ENCODE data around the gene GPR68. TPM values are rescaled to one million over a fixed set of nuclear protein-coding genes. Genes with fewer than 3 reads are reported as not detected.

GPR68 gene
- total and polyA plus RNA-seq, 2 of the 4 experiments (the other 2 are of a cell fraction), result 0.72 to 0.94 TPM

GRCh38 chr14:91246051-91246852, 1.7 kb upstream of the GPR68 start:
- in situ Hi-C loops (cut with MboI; ENCODE audit: low sequenced_read_pairs), result no loop called here
- CTCF ChIA-PET, result no interaction called here

More at GRCh38 chr14:91246051-91246852, 1.7 kb upstream of the GPR68 start:
- Histone ChIP-seq H3K56ac (ENCODE audit: extremely low read depth, insufficient read depth, low read length) (no peak overlapping the region), H2BK5ac (ENCODE audit: low read depth, low read length, poor library complexity, severe bottlenecking) (no peak overlapping the region), H3K4me1 (ENCODE audit: control insufficient read depth, insufficient read depth, low read length) (peaks cover 9% of the 10 kb centered on the region), H3K4me2 (ENCODE audit: low read depth, low read length) (no peak overlapping the region), H3K18ac (ENCODE audit: low read depth, low read length) (no peak overlapping the region), H3K9me1 (ENCODE audit: insufficient read depth, low read length) (peaks cover 13% of the 10 kb centered on the region), H2BK20ac (ENCODE audit: low read depth, low read length) (no peak overlapping the region), H4K20me1 (ENCODE audit: insufficient read depth, low read length) (no peaks in the 10 kb centered on the region), H2BK120ac (ENCODE audit: low read depth, low read length) (no peak overlapping the region; the same call in 1 of the 2 replicates), H2AK5ac (ENCODE audit: low read depth, low read length) (no peak overlapping the region), H3K79me1 (ENCODE audit: low read depth in 1 of 2, low read length in 2 of 2) (0 out of 4 replicates have a peak, but pooled peaks cover 0 to 5% of the 10 kb centered on the region in 2 experiments), H3K4me3 (ENCODE audit: insufficient read depth, low read depth, low read length) (no peak overlapping the region), H4K91ac (ENCODE audit: insufficient read depth, low read depth, low read length) (no peak overlapping the region), H3K9ac (ENCODE audit: low read depth, low read length) (no peak overlapping the region), H3K4ac (ENCODE audit: low read depth, low read length) (no peak overlapping the region), H4K5ac (ENCODE audit: low read depth, low read length) (no peak overlapping the region), H3K27ac (ENCODE audit: insufficient read depth, low read length) (no peak overlapping the region), H2AFZ (replicated peaks; ENCODE audit: low read length, poor library complexity) (no peak overlapping the region), H3K36me3 (ENCODE audit: control insufficient read depth, insufficient read depth, low read length) (no peaks in the 10 kb centered on the region), H2BK15ac (ENCODE audit: low read depth, low read length) (no peak overlapping the region), H3K14ac (replicated peaks; ENCODE audit: low read depth, low read length) (no peak overlapping the region), H3K9me3 (ENCODE audit: control insufficient read depth, insufficient read depth, low read length) (no peaks in the 10 kb centered on the region), H3K27me3 (ENCODE audit: control insufficient read depth, insufficient read depth, low read length) (no peaks in the 10 kb centered on the region), H4K8ac (ENCODE audit: low read depth in 2 of 2, low read length in 2 of 2) (no peak overlapping the region), H2AK9ac (replicated peaks; ENCODE audit: low read depth, low read length, poor library complexity) (peak overlapping the region; percentile 67), H3K23ac (ENCODE audit: low read depth, low read length) (no peak overlapping the region)
- intact Hi-C loops (cut with micrococcal nuclease), result no loop called here
- TF ChIP-seq CHD1 (IDR thresholded peaks at IDR 0.05; ENCODE audit: low read depth, low read length) (no peak), MAFK (IDR thresholded peaks at IDR 0.05; ENCODE audit: low read depth, low read length) (no peak), RCOR1 (IDR thresholded peaks at IDR 0.05; ENCODE audit: insufficient replicate concordance, low read length) (no peak), POLR2A (IDR thresholded peaks at IDR 0.05; ENCODE audit: low read depth, low read length) (no peak), MAZ (IDR thresholded peaks at IDR 0.05; ENCODE audit: borderline replicate concordance, low read depth, low read length) (no peak), ELK1 (IDR thresholded peaks at IDR 0.05; ENCODE audit: borderline replicate concordance, low read depth, low read length) (no peak), MXI1 (IDR thresholded peaks at IDR 0.05; ENCODE audit: borderline replicate concordance, low read depth, low read length) (no peak), CTCF (conservative IDR thresholded peaks at IDR 0.05; ENCODE audit: low read depth, low read length) (no peak), RFX5 (IDR thresholded peaks at IDR 0.05; ENCODE audit: low read depth, low read length) (no peak), RAD21 (IDR thresholded peaks at IDR 0.05; ENCODE audit: low read length) (no peak), SMC3 (IDR thresholded peaks at IDR 0.05; ENCODE audit: low read depth, low read length) (no peak)
- ATAC-seq (ENCODE audit: low read depth) (no peak), DNase-seq (no peak)
- WGBS, 2 experiments (ENCODE audit: extremely low coverage in 2 of 2, insufficient read length in 1 of 2), result 92% methylated on average over 10 of the region's 15 CpGs; no CpG with 5 or more reads in 1 of the 2 experiments
- POLR2A ChIA-PET (ENCODE audit: unreplicated experiment), result no interaction called here
- dilution Hi-C loops (cut with HindIII; ENCODE audit: low sequenced_read_pairs, unreplicated experiment), result no loop called here
- no TSS peak for BruUV-seq (replicated peaks)

Data from IMR-90 (cell line).